SK-N-DZ (cell line): ENCODE measurements around the gene NUDT8.
"Not testable (repeated sequence)": the region's sequence is repeated elsewhere in the genome, so short reads cannot be mapped to it uniquely, and the experiment has no call there.

Experiments
- DNase-seq: peaks from one replicate; pipeline ENCODE4 v3.0.0-alpha.2; 2015; ENCODE audit warnings: low spot score

Gene NUDT8

GRCh38 chr11:67662142-67662834 is 32.6 kb upstream of the NUDT8 start:
- DNase-seq: no peak

GRCh38 chr11:67660752-67661151 is 31.0 kb upstream of the NUDT8 start:
- DNase-seq: not testable (repeated sequence)

- not testable (repeated sequence) for DNase-seq
Observed at GRCh38 chr11:67659651-67660165, 30.0 kb upstream of the NUDT8 start.

- DNase-seq: no peak
Observed at GRCh38 chr11:67657300-67657699, 27.6 kb upstream of the NUDT8 start.

DNA sequence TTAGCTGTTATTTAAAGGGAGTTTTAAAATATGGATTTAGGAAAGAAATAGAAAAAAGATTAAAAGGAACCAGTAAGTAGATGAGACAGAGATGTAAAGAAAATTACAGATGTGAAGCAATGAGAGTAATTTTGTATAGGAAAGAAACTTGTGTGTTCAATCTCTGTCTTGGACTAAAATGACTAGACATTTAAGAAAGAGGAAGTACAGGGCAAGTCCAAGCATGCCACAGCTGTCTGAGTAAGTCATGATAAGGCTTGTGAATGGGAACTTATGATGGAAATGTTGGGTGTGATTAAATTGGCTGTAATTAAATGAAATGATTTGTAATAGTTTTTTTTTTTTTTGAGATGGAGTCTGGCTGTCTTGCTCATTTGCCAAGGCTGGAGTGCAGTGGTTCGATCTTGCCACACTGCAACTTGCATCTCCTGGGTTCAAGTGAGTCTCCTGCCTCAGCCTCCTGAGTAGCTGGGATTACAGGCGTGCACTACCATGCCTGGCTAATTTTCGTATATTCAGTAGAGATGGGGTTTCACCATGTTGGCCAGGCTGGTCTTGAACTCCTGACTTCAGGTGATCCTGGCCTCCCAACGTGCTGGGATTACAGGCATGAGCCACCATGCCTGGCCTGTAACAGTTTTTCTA is 26.7 kb upstream of the NUDT8 start:
- no peak for DNase-seq

GRCh38 chr11:67654225-67654624 is 24.5 kb upstream of the NUDT8 start:
- DNase-seq: no peak

DNA sequence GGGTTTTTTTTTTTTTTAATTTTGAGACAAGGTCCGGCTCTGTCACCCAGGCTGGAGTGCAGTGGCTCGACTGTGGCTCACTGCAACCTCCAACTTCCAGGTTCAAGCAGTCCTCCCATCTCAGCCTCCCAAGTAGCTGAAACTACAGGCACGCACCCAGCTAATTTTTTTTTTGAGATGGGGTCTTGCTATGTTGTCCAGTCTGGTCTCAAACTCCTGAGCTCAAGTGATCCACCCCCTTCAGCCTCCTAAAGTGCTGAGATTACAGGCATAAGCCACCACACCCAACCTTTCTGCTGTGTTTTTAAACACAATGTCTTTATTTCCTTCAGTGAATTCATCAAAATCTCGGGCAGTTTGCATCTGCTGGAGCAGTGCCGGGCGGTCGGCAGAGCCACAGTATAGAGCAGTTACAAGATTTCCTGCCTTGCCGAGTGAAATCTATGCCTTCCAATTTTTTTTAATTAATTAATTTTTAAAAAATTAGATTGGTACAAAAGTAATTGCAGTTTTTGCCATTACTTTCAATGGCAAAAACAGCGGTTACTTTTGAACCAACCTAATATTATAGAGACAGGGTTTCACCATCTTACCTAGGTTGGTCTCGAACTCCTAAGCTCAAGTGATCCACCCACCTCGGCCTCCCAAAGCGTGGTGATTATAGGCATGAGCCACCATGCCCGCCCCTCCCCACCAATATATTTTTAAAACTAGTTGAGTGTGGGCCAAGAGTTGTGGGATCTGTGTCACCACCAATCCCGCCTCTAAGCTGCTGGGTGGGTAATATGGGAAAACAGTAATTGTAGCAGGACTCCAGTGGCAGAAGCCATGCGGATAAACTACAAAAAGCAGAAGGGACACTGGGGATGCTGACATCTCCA is 23.5 kb upstream of the NUDT8 start:
- no peak for DNase-seq

DNA sequence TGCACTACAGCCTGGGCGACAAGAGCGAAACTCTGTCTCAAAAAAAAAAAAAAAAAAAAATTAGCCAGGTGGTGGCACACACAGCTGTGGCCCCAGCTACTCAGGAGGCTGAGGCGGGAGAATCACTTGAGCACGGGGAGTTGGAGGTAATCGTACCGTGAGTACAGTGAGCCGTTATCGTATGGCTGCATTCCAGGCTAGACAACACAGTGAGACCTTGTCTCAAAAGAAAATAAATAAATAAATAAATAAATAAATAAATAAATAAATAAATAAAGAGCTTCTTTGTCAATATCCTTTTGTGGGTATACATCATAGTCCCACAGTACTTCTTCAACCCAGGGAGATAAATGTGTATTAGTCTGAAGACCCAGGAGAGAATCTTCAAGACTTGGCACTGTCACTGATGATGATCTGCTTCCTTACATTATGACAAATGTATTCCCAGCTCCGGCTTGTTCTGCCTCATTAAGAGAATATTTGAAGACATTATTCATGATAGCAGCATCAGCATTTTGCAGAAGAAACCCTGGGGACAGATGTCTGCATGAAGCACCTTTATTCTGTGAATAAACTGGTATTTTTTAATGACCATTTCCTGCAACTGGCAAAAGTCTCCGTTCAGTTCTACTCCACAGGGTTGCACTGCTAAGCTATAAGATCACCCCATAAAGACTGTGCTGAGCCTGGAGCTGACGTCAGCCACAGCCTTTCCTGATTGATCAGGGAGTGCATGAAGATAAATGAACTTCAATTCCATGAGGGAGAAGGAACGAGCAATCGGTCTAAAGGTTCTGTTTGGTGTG is 22.4 kb upstream of the NUDT8 start:
- no peak for DNase-seq

GRCh38 chr11:67649634-67650510 is 20.1 kb upstream of the NUDT8 start:
- DNase-seq: no peak

DNA sequence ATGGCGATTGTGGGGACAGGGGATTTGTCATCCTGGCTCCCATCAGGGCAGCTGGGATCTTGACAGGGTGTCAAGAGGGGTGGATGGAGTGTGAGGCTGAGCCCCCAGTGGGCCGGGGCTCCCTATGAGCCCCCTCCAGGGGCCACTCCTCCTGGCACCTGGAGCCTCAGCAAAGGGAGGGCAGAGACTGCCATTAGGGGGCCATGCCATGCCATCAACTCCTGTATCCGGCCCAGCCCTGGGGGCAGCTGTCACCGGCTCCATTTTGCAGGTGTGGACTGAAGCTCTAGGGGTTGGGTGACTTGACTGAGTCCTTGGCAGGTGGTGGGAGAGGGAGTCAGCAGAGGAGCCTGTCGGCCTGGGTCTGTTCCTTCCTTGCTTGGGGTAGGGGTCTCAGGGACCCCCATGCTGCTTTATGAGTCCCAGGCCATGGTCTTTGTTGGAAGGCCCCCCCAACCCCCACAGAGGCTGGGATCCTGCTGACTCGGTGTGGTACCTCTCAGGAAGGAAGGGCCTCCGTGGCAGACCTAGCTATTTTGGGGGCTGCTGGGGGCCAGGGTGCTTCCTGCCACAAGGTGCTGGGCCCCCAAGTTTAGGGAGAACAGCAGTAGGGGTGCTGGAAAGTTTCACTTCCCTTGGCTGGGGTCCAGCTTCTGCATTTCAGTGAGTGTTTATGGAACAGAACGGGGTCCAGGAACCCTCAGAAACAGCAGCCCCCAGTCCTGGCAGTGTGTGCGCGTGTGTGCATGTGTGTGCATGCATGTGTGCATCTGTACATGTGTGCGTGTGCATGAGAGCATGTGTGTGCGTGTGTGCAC is 19.3 kb upstream of the NUDT8 start:
- no peak for DNase-seq

GRCh38 chr11:67648140-67648795 is 18.5 kb upstream of the NUDT8 start:
- peak; percentile 41 for DNase-seq

- DNase-seq: no peak
Observed at GRCh38 chr11:67647471-67647870, 17.7 kb upstream of the NUDT8 start.

DNA sequence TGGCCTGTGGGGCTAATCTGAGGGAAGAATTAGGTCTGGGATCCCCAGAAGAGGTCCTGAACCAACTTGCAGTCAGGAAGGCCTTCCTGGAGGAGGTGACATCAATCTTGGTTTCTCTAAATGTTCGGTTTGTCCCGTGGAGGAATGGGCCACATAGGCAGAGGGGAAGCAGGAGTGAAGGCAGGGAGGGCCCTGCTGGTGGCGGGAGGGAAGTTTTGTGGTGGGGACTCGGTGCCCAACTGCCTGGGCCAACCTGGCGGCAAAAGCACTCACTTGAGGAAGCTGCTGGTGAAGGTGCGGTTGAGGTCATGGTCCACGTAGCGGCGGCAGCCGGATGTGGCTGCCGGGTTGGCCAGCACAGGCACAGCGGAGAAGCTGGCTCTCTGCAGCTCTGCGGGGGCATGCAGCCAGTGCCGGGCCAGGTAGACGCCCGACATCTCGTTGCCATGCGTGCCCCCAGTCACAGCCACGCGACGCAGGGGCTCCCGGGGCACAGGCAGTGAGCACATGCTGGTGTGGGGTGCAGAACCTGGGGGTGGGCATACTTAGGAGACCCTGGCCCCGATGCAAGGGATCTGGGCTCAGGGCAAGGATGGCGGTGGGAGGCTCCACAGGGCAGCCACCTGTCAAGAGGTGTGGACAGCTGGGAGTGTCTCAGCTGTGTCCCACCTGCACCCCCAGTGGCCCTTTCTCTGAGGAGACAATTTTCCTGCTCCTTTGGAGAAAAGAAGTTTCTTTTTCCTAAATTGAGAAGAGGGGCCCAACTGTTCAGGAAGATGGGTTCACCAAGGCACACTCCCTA is 17.0 kb upstream of the NUDT8 start:
- no peak for DNase-seq

- no peak for DNase-seq
Observed at GRCh38 chr11:67645521-67646461, 16.1 kb upstream of the NUDT8 start.

DNA sequence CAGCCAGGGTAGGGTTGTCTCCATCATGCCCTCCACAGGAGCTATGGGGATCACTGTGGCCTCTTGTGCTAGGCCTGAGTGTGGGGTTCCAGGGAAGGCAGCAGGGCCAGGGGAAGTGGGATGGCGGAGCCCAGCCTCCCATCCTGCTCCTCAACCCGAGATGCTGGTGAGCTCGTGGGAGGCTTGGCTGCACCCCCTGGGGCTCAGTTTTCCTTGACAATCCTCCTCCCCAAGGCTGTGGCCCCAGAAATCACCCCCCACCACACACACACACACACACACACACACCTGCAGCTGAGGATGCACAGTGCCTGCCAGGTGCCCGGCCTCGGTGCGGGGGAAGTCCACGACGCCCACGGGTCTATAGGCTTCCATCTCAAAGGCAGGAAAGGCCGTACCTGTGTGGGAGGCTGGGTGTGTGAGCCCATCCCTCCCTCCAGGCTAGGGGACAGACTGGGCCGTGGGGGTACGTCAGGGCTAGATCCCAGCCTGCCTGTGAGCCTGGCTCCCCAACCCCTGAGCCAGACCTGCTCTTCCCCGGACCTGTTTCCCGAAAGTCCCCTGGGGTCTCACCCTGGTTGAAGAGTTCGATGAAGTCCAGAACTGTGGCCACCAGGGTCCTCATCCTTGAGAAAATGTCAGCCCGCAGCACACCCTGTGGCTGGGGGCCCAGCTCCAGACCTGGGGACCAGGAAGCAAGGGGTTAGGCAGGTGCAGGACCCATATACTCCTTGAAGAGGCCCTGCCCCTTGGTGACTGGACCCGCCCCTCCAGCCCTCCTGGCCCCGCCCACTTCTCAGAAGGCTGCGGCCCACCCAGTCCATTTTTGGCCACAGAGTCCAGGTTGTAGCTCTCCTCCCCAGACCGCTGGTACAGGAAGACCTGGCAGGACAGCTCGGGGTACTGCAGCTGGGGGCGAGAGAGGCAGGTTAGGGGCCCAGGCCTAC is 15.0 kb upstream of the NUDT8 start:
- DNase-seq: no peak

- no peak for DNase-seq
Observed at GRCh38 chr11:67644042-67644441, 14.3 kb upstream of the NUDT8 start.
